HG02759 (cell line): ENCODE measurements around the gene TTLL4.
"Not testable (repeated sequence)": the region's sequence is repeated elsewhere in the genome, so short reads cannot be mapped to it uniquely, and the experiment has no call there.

Source experiments
- ATAC-seq: cut with Tn5 transposase; IDR thresholded peaks from one replicate; pipeline ENCODE4 v1.9.1; 2021; ENCODE audit warnings: mild to moderate bottlenecking, moderate library complexity; ENCODE audit not compliant: unreplicated experiment

The TTLL4 gene

GRCh38 chr2:218710687-218711549 is at the start of gene TTLL4:
Gene TTLL4, plus strand, starts transcription at chr2:218710835. Its CDS starts 26,842 bp downstream, at chr2:218737677.
- peak; percentile 88 for ATAC-seq

- no peak for ATAC-seq
These were observed 48.3 kb upstream of the TTLL4 start for GRCh38 chr2:218662377-218662776.

GRCh38 chr2:218662827-218663226 is 47.8 kb upstream of the TTLL4 start:
- ATAC-seq: no peak

- ATAC-seq: no peak
These were observed 46.7 kb upstream of the TTLL4 start for GRCh38 chr2:218663901-218664300.

- no peak for ATAC-seq
These were observed 46.0 kb upstream of the TTLL4 start for GRCh38 chr2:218664653-218665052.

- ATAC-seq: no peak
These were observed 39.5 kb upstream of the TTLL4 start for GRCh38 chr2:218671097-218671653.

- peak; percentile 97 for ATAC-seq
These were observed 38.7 kb upstream of the TTLL4 start, which contains the start of the genes RNF25 and STK36 for GRCh38 chr2:218671654-218672566. Gene RNF25, minus strand, starts transcription at chr2:218672002. Its CDS starts 32 bp downstream, at chr2:218671970. Gene STK36, plus strand, starts transcription at chr2:218672086. Its CDS starts 744 bp downstream, at chr2:218672830.

GRCh38 chr2:218679119-218679518 is 31.5 kb upstream of the TTLL4 start:
- no peak for ATAC-seq

GRCh38 chr2:218680061-218680460 is 30.6 kb upstream of the TTLL4 start:
- no peak for ATAC-seq

GRCh38 chr2:218687400-218688060 is 23.1 kb upstream of the TTLL4 start:
- ATAC-seq: not testable (repeated sequence)

- ATAC-seq: no peak
These were observed 19.4 kb upstream of the TTLL4 start for GRCh38 chr2:218691234-218691633.

- no peak for ATAC-seq
These were observed 16.1 kb upstream of the TTLL4 start for GRCh38 chr2:218694405-218695145.

GRCh38 chr2:218698885-218699284 is 11.8 kb upstream of the TTLL4 start:
- no peak for ATAC-seq

- ATAC-seq: no peak
These were observed 8.8 kb upstream of the TTLL4 start for GRCh38 chr2:218701806-218702205.

GRCh38 chr2:218703341-218703740 is 7.3 kb upstream of the TTLL4 start:
- ATAC-seq: no peak

GRCh38 chr2:218708086-218708485 is 2.5 kb upstream of the TTLL4 start:
- peak; percentile 42 for ATAC-seq

GRCh38 chr2:218709908-218710307 is 727 bp upstream of the TTLL4 start:
- no peak for ATAC-seq

- no peak for ATAC-seq
These were observed 325 bp upstream of the TTLL4 start for GRCh38 chr2:218710334-218710686.

- ATAC-seq: no peak
These were observed 905 bp downstream of the TTLL4 start for GRCh38 chr2:218711550-218711929.

GRCh38 chr2:218713922-218714321 is 3.3 kb downstream of the TTLL4 start:
- no peak for ATAC-seq
